Smooth muscle cell (in vitro differentiated cells): ENCODE measurements around the gene SNCAIP. TPM values are rescaled to one million over a fixed set of nuclear protein-coding genes. Genes with fewer than 3 reads are reported as not detected.

Source experiments
- DNase-seq: peaks from one replicate; lab custom pipeline; 2025; ENCODE audit not compliant: unreplicated experiment; lab: John Stamatoyannopoulos, UW
- H2AFZ ChIP-seq: fragments of 200-600 bp; sonication (generic); 2 replicates; pipeline ENCODE4 v1.6.0; 2016; ENCODE audit warnings: antibody characterized with exemption, low read depth, mild to moderate bottlenecking
- H3F3A ChIP-seq: fragments of 200-600 bp; sonication (generic); 2 replicates; pipeline ENCODE4 v1.6.0; 2017; ENCODE audit warnings: antibody characterized with exemption, low read depth
- H3K27ac ChIP-seq: fragments of 200-600 bp; sonication (generic); 2 replicates; pipeline ENCODE4 v1.5.1; 2016; ENCODE audit warnings: low read depth, mild to moderate bottlenecking
- H3K27me3 ChIP-seq: fragments of 200-600 bp; sonication (generic); 2 replicates; pipeline ENCODE4 v1.6.1; 2016; ENCODE audit warnings: low read depth, mild to moderate bottlenecking
- H3K36me3 ChIP-seq: fragments of 200-600 bp; sonication (generic); 2 replicates; pipeline ENCODE4 v1.5.1; 2016; ENCODE audit warnings: low read depth
- H3K4me1 ChIP-seq: fragments of 200-600 bp; sonication (generic); 2 replicates; pipeline ENCODE4 v1.5.1; 2016; ENCODE audit warnings: low read depth
- H3K4me2 ChIP-seq: fragments of 200-600 bp; sonication (generic); 2 replicates; pipeline ENCODE4 v1.6.0; 2016; ENCODE audit warnings: mild to moderate bottlenecking
- H3K4me3 ChIP-seq: fragments of 200-600 bp; sonication (generic); 2 replicates; pipeline ENCODE4 v1.5.1; 2016; ENCODE audit warnings: mild to moderate bottlenecking
- H3K79me2 ChIP-seq: fragments of 200-600 bp; sonication (generic); 2 replicates; pipeline ENCODE4 v1.6.0; 2016; ENCODE audit warnings: low read depth, mild to moderate bottlenecking
- H3K9ac ChIP-seq: fragments of 200-600 bp; sonication (generic); 2 replicates; pipeline ENCODE4 v1.6.0; 2016; ENCODE audit warnings: low read depth
- H3K9me3 ChIP-seq: fragments of 200-600 bp; sonication (generic); replicated peaks from 2 replicates; pipeline ENCODE4 v1.5.1; 2016; ENCODE audit warnings: low read depth
- H4K20me1 ChIP-seq: fragments of 200-600 bp; sonication (generic); 2 replicates; pipeline ENCODE4 v1.6.0; 2016; ENCODE audit warnings: low read depth
- CTCF ChIP-seq: fragments of 200-600 bp; sonication (generic); IDR thresholded peaks from 2 replicates; pipeline ENCODE4 v1.5.1; 2017; ENCODE audit warnings: borderline replicate concordance, mild to moderate bottlenecking, antibody characterized with exemption; ENCODE audit not compliant: insufficient read depth, poor library complexity, severe bottlenecking
- WGBS: methylation state at CpG from one replicate; pipeline ENCODE4 v1.1.7; 2016; ENCODE audit warnings: low lambda C conversion rate; 5-methylcytosine and 5-hydroxymethylcytosine counted together
- polyA plus RNA-seq: library from polyadenylated mRNA; unstranded; fragments of >200 nt; fragmentation: Nextera tagmentation; extraction: Ambion mirVana; gene quantifications from 2 replicates; pipeline ENCODE4 v1.2.1, GENCODE V29; 2016
- total RNA-seq: library from RNA; depleted of rRNA; stranded (reverse); fragments of >200 nt; gene quantifications from 2 replicates; pipeline ENCODE4 v1.2.3, GENCODE V29; 2014

SNCAIP gene
- total and polyA plus RNA-seq, 2 experiments from 2014 or later: 7.2 to 8.0 TPM

- Histone ChIP-seq H3K9me3 (peaks cover 3% of the 10 kb centered on the region), H3K4me1 (peaks cover 4% of the 10 kb centered on the region), H3K4me3 (no peak overlapping the region), H3K4me2 (no peak overlapping the region), H2AFZ (no peak overlapping the region), H3K27me3 (no peaks in the 10 kb centered on the region), H3F3A (no peaks in the 10 kb centered on the region), H3K9ac (no peak overlapping the region), H3K36me3 (no peaks in the 10 kb centered on the region), H4K20me1 (no peaks in the 10 kb centered on the region), H3K27ac (no peak overlapping the region), H3K79me2 (no peaks in the 10 kb centered on the region)
- no peak for TF ChIP-seq CTCF
- WGBS: 64% methylated on average over 7 of the region's 7 CpGs
- no peak for DNase-seq
Observed at GRCh38 chr5:122429545-122430318, 117.7 kb downstream of the SNCAIP start.

DNA sequence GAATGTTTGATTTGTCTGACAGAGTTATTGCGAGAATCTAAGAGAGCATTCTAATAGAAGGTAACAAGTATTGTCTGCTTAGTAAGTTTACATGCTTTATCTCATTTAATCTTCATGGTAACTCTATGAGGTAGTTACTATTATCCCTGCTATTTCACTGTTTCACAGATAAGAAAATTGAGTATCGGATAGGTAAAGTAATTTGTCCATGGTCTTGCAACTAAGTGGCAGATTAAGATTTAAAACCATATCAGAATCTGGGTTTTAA lies 118.2 kb downstream of the SNCAIP start:
- H3K4me2 ChIP-seq: no peak overlapping the region
- H3K9me3 ChIP-seq: peaks cover 3% of the 10 kb centered on the region
- H3K4me1 ChIP-seq: peaks cover 4% of the 10 kb centered on the region
- H3K36me3 ChIP-seq: no peaks in the 10 kb centered on the region
- 96% methylated on average over 2 of the region's 2 CpGs for WGBS
- no peaks in the 10 kb centered on the region for H4K20me1 ChIP-seq
- H2AFZ ChIP-seq: no peak overlapping the region
- H3K9ac ChIP-seq: no peak overlapping the region
- H3K4me3 ChIP-seq: no peak overlapping the region
- no peak for DNase-seq
- no peaks in the 10 kb centered on the region for H3F3A ChIP-seq
- H3K79me2 ChIP-seq: no peaks in the 10 kb centered on the region
- no peak for TF ChIP-seq CTCF
- H3K27me3 ChIP-seq: no peaks in the 10 kb centered on the region
- no peak overlapping the region for H3K27ac ChIP-seq

DNA sequence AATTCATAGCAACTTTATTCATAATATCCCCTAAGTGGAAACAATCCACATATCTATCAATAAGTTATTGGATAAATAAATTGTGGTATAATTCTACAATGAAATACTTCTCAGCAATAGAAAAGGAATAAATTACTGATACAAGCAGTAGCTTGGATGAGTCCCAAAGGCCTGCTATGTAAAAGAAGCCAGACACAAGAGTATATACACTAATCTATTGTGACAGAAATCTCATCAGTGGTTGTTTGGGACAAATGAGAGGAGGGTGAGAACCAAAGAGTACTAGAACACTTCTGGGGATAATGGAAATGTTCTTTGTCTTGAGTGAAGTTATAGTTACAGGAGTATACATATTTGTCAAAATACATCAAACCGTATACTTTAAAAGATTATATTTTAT lies 119.3 kb downstream of the SNCAIP start:
- no peak for TF ChIP-seq CTCF
- no peaks in the 10 kb centered on the region for H3K79me2 ChIP-seq
- 98% methylated on average over 1 of the region's 1 CpG for WGBS

More for the DNA sequence above, 119.3 kb downstream of the SNCAIP start:
- Histone ChIP-seq H3K36me3 (no peaks in the 10 kb centered on the region), H3F3A (no peaks in the 10 kb centered on the region), H3K4me2 (no peak overlapping the region), H3K4me3 (no peak overlapping the region), H4K20me1 (no peaks in the 10 kb centered on the region), H3K9ac (no peak overlapping the region), H3K27me3 (no peaks in the 10 kb centered on the region), H3K4me1 (peaks cover 4% of the 10 kb centered on the region), H2AFZ (no peak overlapping the region), H3K27ac (no peak overlapping the region), H3K9me3 (peaks cover 3% of the 10 kb centered on the region)
- no peak for DNase-seq
